MM.1S (cell line): ENCODE results near the gene RNF150.

Source experiments
- DNase-seq: peaks from one replicate; pipeline ENCODE4 v3.0.0-alpha.2; 2015
- H2AFZ ChIP-seq: fragments of 300-600 bp; sonication (generic); 2 replicates; pipeline ENCODE4 v1.6.0; 2016; ENCODE audit warnings: antibody characterized with exemption, low read length
- H3F3A ChIP-seq: fragments of 300-600 bp; sonication (generic); 2 replicates; pipeline ENCODE4 v1.6.1; 2016; ENCODE audit warnings: mild to moderate bottlenecking, antibody characterized with exemption, low read length, moderate library complexity, mixed read lengths; ENCODE audit not compliant: insufficient read depth
- H3K27ac ChIP-seq: fragments of 300-600 bp; sonication (generic); 2 replicates; pipeline ENCODE4 v1.5.1; 2016; ENCODE audit warnings: mild to moderate bottlenecking, low read length
- H3K27me3 ChIP-seq: fragments of 300-600 bp; sonication (generic); replicated peaks from 2 replicates; pipeline ENCODE4 v1.6.0; 2016; ENCODE audit warnings: low read length; ENCODE audit not compliant: insufficient read depth
- H3K36me3 ChIP-seq: fragments of 300-600 bp; sonication (generic); replicated peaks from 2 replicates; pipeline ENCODE4 v1.6.1; 2016; ENCODE audit warnings: mild to moderate bottlenecking, low read length, mixed read lengths; ENCODE audit not compliant: insufficient read depth
- H3K4me1 ChIP-seq: fragments of 300-600 bp; sonication (generic); 2 replicates; pipeline ENCODE4 v1.6.1; 2016; ENCODE audit warnings: low read length, mixed read lengths
- H3K4me2 ChIP-seq: fragments of 300-600 bp; sonication (generic); 2 replicates; pipeline ENCODE4 v1.6.0; 2016; ENCODE audit warnings: low read depth, low read length
- H3K4me3 ChIP-seq: fragments of 300-600 bp; sonication (generic); 2 replicates; pipeline ENCODE4 v1.5.1; 2016; ENCODE audit warnings: low read length, mixed read lengths
- H3K79me2 ChIP-seq: fragments of 300-600 bp; sonication (generic); 2 replicates; pipeline ENCODE4 v1.6.1; 2016; ENCODE audit warnings: mixed run types, low read length, mixed read lengths
- H3K9ac ChIP-seq: fragments of 300-600 bp; sonication (generic); 2 replicates; pipeline ENCODE4 v1.6.1; 2016; ENCODE audit warnings: low read length, mixed read lengths
- H3K9me2 ChIP-seq: fragments of 300-600 bp; sonication (generic); replicated peaks from 2 replicates; pipeline ENCODE4 v1.6.1; 2016; ENCODE audit warnings: mild to moderate bottlenecking, low read length, mixed read lengths; ENCODE audit not compliant: insufficient read depth
- H3K9me3 ChIP-seq: fragments of 300-600 bp; sonication (generic); replicated peaks from 2 replicates; pipeline ENCODE4 v1.6.1; 2016; ENCODE audit warnings: mild to moderate bottlenecking, low read length, mixed read lengths; ENCODE audit not compliant: insufficient read depth
- H4K20me1 ChIP-seq: fragments of 300-600 bp; sonication (generic); 2 replicates; pipeline ENCODE4 v1.6.1; 2016; ENCODE audit warnings: mild to moderate bottlenecking, low read length, moderate library complexity, mixed read lengths; ENCODE audit not compliant: insufficient read depth
- EZH2 ChIP-seq: fragments of 300-600 bp; sonication (generic); optimal IDR thresholded peaks from 2 replicates; pipeline ENCODE3; 2017; ENCODE audit warnings: low read depth, mild to moderate bottlenecking, antibody characterized with exemption, low read length, mixed read lengths
- EZH2phosphoT487 ChIP-seq: fragments of 300-600 bp; sonication (generic); IDR thresholded peaks from 2 replicates; pipeline ENCODE4 v1.6.1; 2018; ENCODE audit warnings: antibody characterized with exemption, low read length
- TF ChIP-seq, protein P1 (sequence below): fragments of 300-600 bp; sonication (generic); IDR thresholded peaks from 2 replicates; pipeline ENCODE4 v1.5.1; 2016; ENCODE audit warnings: antibody characterized with exemption, low read length, mixed read lengths

The RNF150 gene

DNA sequence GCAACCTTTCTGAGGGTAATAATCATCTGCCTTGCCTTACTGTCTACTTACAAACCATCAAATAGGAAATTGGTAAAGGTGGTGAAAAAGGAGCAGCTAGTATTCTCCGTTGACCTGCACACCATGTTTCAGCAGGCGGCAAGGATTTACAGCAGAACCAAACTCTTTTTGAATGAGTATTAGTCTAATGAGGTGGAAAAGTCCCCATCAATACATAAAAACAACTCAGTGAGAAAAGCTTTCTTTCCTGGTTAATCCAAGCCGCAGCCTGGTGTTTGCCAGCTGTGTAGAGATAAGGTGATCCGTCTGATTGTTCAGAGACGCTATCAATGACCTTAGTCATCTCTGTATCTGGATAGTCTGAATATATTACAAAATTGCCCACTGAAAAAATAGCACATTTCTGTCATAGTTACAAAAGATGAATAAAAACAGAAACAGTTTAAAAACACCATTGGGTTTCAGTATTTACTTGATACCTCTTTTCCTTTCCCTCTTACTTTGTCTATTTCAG lies 266.7 kb downstream of the RNF150 start:
- no peak overlapping the region for H3K4me3 ChIP-seq
- H4K20me1 ChIP-seq, result no peaks in the 10 kb centered on the region
- no peak overlapping the region for H3K9ac ChIP-seq
- no peaks in the 10 kb centered on the region for H3K79me2 ChIP-seq
- H3F3A ChIP-seq, result no peaks in the 10 kb centered on the region
- H3K27ac ChIP-seq, result no peak overlapping the region
- no peaks in the 10 kb centered on the region for H3K9me2 ChIP-seq
- no peaks in the 10 kb centered on the region for H3K9me3 ChIP-seq
- H3K27me3 ChIP-seq, result no peaks in the 10 kb centered on the region
- peaks cover 12% of the 10 kb centered on the region; the same call in 1 of the 2 replicates for H3K4me1 ChIP-seq
- no peak for TF ChIP-seq EZH2phosphoT487
- TF ChIP-seq, protein P1, sequence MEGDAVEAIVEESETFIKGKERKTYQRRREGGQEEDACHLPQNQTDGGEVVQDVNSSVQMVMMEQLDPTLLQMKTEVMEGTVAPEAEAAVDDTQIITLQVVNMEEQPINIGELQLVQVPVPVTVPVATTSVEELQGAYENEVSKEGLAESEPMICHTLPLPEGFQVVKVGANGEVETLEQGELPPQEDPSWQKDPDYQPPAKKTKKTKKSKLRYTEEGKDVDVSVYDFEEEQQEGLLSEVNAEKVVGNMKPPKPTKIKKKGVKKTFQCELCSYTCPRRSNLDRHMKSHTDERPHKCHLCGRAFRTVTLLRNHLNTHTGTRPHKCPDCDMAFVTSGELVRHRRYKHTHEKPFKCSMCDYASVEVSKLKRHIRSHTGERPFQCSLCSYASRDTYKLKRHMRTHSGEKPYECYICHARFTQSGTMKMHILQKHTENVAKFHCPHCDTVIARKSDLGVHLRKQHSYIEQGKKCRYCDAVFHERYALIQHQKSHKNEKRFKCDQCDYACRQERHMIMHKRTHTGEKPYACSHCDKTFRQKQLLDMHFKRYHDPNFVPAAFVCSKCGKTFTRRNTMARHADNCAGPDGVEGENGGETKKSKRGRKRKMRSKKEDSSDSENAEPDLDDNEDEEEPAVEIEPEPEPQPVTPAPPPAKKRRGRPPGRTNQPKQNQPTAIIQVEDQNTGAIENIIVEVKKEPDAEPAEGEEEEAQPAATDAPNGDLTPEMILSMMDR, result no peak
- no peak for TF ChIP-seq EZH2
- DNase-seq, result no peak
- no peak overlapping the region for H2AFZ ChIP-seq
- no peak overlapping the region for H3K4me2 ChIP-seq
- H3K36me3 ChIP-seq, result no peaks in the 10 kb centered on the region

DNA sequence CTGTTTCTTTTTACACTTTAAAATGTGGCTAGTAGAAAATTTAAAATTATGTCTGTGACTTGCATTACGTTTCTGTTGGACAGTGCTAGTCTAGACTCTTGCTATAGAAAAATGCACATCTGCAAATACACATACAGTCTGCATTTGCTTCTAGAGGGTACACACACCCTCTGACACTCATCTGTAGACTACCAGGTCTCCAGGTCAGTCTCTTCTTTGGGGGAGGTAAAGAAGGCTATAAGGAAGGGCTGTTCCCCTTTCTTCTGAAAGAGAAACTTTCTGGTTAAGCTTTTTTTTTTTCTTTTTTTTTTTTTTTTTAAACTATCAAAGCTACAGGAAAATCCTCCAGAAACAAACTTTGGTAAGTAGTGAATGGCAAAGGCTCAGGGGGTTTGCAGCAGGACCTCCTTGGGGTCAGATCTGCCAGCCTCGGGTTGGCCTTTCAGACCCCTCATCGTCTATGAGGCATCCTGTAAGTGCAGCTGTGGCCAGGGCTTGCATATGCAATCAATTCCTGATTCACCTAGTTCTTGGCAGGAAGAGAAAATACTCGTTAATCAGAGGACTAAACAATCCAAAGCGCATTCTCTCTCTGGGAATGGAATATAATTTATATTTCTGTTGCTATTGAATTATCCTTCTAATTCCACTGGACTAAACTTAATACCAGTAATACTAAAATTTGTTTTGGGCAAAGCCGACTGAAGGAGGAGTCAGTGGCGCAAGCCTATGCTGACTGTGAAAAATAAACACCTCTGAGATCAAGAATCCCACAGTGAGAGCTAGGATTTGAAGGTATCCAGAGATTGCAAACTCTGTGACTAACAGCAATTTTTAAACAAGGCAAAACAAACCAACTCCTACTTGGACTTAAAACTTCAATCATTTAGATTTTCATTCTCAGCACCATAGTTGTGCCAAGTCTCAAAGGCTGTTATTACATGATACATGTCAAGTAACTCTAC lies 267.7 kb downstream of the RNF150 start:
- H3K9me2 ChIP-seq, result no peaks in the 10 kb centered on the region
- H2AFZ ChIP-seq, result no peak overlapping the region
- H3F3A ChIP-seq, result no peaks in the 10 kb centered on the region
- no peak for TF ChIP-seq EZH2
- no peak for TF ChIP-seq EZH2phosphoT487
- TF ChIP-seq, protein P1, result no peak
- H3K79me2 ChIP-seq, result no peaks in the 10 kb centered on the region
- no peak for DNase-seq
- H3K4me1 ChIP-seq, result peaks cover 12% of the 10 kb centered on the region; the same call in 1 of the 2 replicates
- H3K36me3 ChIP-seq, result no peaks in the 10 kb centered on the region
- H4K20me1 ChIP-seq, result no peaks in the 10 kb centered on the region
- H3K27me3 ChIP-seq, result no peaks in the 10 kb centered on the region
- H3K9me3 ChIP-seq, result no peaks in the 10 kb centered on the region
- H3K4me3 ChIP-seq, result no peak overlapping the region
- no peak overlapping the region for H3K27ac ChIP-seq
- no peak overlapping the region for H3K4me2 ChIP-seq
- no peak overlapping the region for H3K9ac ChIP-seq

DNA sequence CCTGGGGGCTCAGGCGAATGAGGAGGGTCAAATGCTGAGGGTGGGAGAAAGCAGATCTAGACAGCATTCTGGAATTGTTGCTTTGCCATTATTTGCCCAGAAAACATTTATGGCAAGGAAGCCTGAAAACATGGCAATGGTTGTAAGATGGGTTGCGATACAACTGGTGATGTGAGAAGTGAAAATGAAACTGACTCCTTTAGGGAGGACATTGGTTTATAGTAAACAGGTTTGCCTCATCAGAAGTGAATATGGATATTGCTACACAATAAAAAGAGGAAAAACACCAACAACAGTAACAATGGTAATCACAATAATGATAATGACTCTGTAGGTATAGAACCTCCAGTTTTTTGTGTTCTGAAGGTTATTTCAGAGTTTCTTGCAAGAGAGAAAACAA lies 270.1 kb downstream of the RNF150 start:
- no peaks in the 10 kb centered on the region for H3K9me3 ChIP-seq
- no peaks in the 10 kb centered on the region for H3K9me2 ChIP-seq
- H3K27me3 ChIP-seq, result no peaks in the 10 kb centered on the region
- H3K4me1 ChIP-seq, result peaks cover 12% of the 10 kb centered on the region; the same call in 1 of the 2 replicates
- H3K79me2 ChIP-seq, result no peaks in the 10 kb centered on the region
- no peaks in the 10 kb centered on the region for H3F3A ChIP-seq
- H3K27ac ChIP-seq, result no peak overlapping the region
- TF ChIP-seq, protein P1, result no peak
- TF ChIP-seq EZH2phosphoT487 (no peak), EZH2 (no peak)
- H2AFZ ChIP-seq, result peak overlapping the region; percentile 49
- peak; percentile 63 for DNase-seq
- peak overlapping the region; percentile 40 for H3K4me2 ChIP-seq
- no peak overlapping the region for H3K9ac ChIP-seq
- H3K4me3 ChIP-seq, result peak overlapping the region; percentile 26; the same call in 1 of the 2 replicates
- no peaks in the 10 kb centered on the region for H4K20me1 ChIP-seq
- H3K36me3 ChIP-seq, result no peaks in the 10 kb centered on the region
